Gastroesophageal sphincter (tissue), 3 donors: ENCODE data around the gene ITPA.

Source experiments
- EP300 ChIP-seq: sonication (generic); formaldehyde crosslinking; IDR thresholded peaks from one replicate; pipeline ENCODE4 v1.6.1; 2017; ENCODE audit warnings: antibody characterized with exemption, mild to moderate bottlenecking
- POLR2A ChIP-seq, 2 donors: fragments of 450-650 bp; IDR thresholded peaks; one replicate each; pipeline ENCODE4 v1.6.1; 2017; ENCODE audit warnings: antibody characterized with exemption in 2 of 2, mild to moderate bottlenecking in 2 of 2, moderate library complexity in 1 of 2
- POLR2AphosphoS5 ChIP-seq: sonication (generic); formaldehyde crosslinking; IDR thresholded peaks from one replicate; pipeline ENCODE4 v1.6.1; 2017; ENCODE audit warnings: antibody characterized with exemption
- TF ChIP-seq, protein P1 (sequence below), 4 experiments: fragments of 200-600 bp in 2 of 4; fragments of 450-650 bp in 2 of 4; sonication (generic) in 1 of 4; IDR thresholded peaks; one replicate each; pipeline ENCODE4 v1.5.1; 2017 to 2019; ENCODE audit warnings: antibody characterized with exemption in 4 of 4, mild to moderate bottlenecking in 2 of 4, moderate library complexity in 2 of 4

DNA sequence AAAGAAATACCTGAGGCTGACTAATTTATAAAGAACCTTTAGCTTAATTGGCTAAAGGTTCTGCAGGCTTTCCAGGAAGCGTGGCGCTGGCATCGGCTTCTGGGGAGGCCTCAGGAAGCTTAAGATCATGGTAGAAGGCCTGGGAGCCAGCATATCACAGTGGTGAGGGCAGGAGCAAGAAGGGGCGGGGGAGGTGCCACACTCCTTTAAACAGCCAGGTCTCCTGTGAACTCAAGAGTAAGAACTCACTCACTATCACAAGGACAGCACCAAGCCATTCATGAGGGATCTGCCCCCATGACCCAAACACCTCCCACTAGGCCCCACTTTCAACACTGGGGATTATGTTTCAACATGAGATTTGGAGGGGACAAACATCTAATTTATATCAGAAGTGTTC, 64.1 kb downstream of the ITPA start:
- TF ChIP-seq POLR2AphosphoS5 (no peak), POLR2A (IDR thresholded peaks at IDR 0.05) (no peak), EP300 (no peak)
- TF ChIP-seq, protein P1, sequence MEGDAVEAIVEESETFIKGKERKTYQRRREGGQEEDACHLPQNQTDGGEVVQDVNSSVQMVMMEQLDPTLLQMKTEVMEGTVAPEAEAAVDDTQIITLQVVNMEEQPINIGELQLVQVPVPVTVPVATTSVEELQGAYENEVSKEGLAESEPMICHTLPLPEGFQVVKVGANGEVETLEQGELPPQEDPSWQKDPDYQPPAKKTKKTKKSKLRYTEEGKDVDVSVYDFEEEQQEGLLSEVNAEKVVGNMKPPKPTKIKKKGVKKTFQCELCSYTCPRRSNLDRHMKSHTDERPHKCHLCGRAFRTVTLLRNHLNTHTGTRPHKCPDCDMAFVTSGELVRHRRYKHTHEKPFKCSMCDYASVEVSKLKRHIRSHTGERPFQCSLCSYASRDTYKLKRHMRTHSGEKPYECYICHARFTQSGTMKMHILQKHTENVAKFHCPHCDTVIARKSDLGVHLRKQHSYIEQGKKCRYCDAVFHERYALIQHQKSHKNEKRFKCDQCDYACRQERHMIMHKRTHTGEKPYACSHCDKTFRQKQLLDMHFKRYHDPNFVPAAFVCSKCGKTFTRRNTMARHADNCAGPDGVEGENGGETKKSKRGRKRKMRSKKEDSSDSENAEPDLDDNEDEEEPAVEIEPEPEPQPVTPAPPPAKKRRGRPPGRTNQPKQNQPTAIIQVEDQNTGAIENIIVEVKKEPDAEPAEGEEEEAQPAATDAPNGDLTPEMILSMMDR (IDR thresholded peaks at IDR 0.05), result no peak
